Measurements from ENCODE around the gene FAM120A.

DNA sequence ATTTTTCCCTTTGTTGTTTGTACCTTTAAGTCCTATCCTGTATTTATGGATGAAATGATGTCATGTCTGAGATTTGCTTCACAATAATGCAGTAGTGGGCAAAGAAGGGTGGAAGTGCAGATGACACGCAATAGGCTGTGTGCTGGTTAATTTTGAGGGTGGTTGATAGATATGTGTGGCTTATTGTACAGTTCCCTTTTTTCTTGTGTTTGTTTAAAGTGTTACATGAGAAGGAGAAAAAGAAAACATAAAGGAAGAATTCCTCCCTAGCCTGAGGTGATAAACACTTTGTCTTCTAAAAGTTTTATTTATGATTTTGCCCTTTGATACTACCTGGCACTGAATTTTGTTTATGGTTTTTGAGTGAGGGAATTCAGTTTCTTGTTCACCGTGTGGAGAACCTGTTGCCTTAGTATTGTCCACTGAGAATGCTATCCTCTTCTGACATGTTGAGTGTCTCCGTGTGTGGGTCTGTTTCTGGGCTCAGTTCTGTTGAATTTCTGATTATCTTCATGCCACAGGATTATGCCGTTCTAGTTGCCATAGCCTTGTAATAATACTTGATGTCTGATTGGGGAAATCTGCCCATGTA, 54.2 kb downstream of the FAM120A start:
- no peak for TF ChIP-seq POLR2AphosphoS5 (IDR thresholded peaks at IDR 0.05; ENCODE audit: low read depth, low read length)
- TF ChIP-seq TAF1 (IDR thresholded peaks at IDR 0.05; ENCODE audit: borderline replicate concordance, insufficient read depth, low read length) = no peak
- TF ChIP-seq, protein P1, sequence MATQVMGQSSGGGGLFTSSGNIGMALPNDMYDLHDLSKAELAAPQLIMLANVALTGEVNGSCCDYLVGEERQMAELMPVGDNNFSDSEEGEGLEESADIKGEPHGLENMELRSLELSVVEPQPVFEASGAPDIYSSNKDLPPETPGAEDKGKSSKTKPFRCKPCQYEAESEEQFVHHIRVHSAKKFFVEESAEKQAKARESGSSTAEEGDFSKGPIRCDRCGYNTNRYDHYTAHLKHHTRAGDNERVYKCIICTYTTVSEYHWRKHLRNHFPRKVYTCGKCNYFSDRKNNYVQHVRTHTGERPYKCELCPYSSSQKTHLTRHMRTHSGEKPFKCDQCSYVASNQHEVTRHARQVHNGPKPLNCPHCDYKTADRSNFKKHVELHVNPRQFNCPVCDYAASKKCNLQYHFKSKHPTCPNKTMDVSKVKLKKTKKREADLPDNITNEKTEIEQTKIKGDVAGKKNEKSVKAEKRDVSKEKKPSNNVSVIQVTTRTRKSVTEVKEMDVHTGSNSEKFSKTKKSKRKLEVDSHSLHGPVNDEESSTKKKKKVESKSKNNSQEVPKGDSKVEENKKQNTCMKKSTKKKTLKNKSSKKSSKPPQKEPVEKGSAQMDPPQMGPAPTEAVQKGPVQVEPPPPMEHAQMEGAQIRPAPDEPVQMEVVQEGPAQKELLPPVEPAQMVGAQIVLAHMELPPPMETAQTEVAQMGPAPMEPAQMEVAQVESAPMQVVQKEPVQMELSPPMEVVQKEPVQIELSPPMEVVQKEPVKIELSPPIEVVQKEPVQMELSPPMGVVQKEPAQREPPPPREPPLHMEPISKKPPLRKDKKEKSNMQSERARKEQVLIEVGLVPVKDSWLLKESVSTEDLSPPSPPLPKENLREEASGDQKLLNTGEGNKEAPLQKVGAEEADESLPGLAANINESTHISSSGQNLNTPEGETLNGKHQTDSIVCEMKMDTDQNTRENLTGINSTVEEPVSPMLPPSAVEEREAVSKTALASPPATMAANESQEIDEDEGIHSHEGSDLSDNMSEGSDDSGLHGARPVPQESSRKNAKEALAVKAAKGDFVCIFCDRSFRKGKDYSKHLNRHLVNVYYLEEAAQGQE (IDR thresholded peaks at IDR 0.05; ENCODE audit: insufficient read depth in 1 of 2, low read depth in 2 of 2, low read length in 2 of 2) = no peak
- no peak for TF ChIP-seq SIN3A (IDR thresholded peaks at IDR 0.05; ENCODE audit: borderline replicate concordance, insufficient read depth, low read length)

Measured in PFSK-1 (cell line).